Brain pericyte (primary cell): ENCODE measurements around the gene AK8.
"Not testable (repeated sequence)": the region's sequence is repeated elsewhere in the genome, so short reads cannot be mapped to it uniquely, and the experiment has no call there.

Source experiments
- DNase-seq: peaks from one replicate; pipeline ENCODE4 v3.0.0-alpha.2; 2012; ENCODE audit warnings: low read depth, low spot score

The AK8 gene

DNA sequence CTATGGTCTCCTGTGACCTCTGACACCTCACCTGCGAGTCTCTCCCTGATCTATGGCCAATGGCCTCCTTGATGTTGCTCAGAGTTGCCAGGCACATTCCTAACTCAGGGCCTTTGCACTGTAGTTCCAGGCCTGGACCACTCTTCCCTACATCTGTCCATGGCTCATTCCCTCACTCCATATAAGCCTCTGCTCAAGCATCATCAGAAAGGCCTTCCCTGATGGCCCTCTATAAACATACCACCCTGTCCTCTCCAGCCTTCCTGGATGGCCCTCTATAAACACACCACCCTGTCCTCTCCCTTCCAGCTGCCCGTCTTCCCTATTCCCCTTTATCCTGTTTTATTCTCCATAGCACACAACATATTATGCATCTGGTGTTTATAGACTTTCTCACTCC lies 105.0 kb downstream of the AK8 start:
- no peak for DNase-seq

DNA sequence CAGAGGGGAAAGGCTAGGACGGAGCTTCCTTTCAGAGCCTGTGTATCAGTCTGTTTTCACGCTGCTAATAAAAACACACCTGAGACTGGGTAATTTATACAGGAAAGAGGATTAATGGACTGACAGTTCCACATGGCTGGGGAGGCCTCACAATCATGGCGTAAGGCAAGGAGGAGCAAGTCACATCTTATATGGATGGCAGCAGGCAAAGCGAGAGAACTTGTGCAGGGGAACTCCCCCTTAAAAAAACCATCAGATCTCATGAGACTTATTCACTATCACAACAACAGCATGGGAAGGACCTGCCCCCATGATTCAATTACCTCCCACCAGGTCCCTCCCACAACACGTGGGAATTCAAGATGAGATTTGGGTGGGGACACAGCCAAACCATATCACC lies 106.3 kb downstream of the AK8 start:
- not testable (repeated sequence) for DNase-seq

DNA sequence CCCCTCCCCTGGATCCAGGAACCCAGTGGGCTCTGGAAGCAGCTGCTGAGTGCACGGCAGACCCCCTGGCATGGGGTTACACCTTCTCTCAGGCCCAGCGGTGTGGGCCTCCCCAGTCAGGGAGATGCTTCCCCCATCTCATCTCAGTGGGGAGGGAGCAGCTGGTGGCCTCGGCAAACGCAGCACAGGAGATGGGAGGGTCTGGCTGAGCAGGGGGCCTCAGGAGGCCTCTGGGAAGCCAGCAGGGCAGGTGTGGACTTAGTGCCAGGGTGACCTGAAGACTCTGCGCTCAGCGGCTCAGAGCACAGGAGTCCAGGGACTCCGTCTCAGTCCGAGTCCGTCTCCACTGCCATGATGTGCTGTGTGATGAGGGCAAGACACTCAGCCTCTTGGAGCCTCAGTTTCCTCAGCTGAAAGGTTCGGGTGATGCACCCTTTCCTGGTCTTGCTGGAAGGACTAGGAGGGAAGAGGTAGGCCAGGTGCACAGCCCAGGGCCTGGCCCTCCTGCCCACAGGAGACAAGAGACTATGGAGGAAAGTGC lies 107.2 kb downstream of the AK8 start:
- no peak for DNase-seq

DNA sequence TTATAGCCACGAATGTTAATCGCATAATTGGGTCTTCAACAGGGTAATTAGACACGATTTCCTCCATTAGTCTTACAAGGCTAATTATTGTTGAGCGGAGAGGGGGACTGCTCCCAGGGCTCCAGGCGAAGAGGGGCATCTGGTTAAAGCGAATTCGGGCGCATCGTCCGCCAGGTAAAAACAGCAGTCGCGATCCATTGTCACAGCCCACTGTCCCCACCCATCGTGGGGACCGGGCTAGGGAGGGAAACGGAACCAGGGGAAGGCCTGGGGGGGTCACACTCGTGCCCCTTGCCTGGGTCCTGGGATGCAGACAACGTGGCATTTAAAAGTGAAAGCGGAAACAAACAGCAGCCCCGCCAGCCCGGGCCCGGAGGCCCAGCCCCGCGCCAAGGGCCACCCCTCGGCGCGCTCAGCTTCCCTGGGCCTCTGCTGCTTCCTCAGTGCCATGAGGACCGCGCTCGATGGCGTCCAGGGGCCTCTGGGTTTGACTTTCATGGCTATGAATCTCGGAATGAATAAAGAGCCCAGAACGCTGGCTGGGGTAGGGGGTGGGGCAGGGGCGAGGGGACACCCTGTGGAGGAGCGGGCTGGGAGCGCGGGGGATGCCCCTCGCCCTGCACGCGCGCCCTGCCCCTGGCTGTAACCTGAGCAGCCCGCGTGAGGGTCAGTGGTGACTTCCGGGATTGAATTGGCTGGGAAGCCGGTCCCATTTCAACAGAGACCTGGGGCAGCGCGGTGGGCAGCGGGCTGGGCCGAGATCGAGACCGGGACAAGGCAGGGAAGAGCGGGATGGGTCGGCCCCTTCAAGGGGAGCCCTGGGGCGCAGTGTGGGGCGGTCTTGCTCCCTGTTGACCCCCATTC lies 107.9 kb downstream of the AK8 start:
- no peak for DNase-seq

DNA sequence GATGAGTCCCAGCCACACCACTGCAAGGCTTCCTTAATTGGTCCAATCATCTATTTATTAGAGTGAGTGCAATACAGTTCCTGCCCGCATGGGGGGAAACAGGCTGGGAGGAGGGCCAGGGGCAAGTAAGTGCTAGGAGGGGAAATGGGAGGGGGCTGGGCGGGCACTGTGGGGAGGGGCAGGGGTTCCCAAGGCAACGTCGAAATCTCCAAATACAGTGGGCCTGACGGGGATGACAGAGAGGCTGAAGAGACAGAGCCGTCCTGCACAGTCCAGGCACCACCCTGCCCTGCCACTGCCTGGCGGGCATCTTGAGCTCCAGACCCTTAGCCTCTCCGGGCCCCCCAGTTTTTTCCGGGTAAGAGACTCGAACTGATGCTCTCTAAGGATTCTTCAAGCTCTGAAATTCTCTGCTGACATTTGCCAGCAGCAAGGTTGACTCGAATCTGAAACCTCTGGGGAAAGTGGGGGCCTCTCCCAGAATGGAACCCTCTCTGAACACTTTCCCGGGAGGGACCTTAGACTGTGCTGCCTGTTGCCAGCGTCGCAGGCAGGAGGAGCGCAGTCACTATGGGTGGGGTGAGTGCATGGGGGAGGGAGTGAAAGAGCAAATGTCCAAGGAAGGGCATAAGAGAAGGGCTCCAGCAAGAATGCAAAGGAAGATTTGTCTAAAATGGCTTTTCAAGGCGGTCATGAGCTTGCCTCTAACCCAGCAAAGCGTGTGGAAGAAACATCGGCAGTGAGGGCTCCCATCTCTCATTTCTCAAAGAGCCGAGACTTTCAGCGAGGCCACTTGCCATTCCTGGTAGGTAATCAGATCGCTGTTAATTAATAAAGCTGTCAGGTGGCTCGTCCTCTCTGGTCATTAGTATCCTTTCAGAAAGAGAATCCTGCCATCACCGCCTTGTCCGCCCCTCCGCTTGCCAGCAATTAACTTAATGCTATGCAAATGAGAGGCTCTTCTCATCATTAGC lies 108.9 kb downstream of the AK8 start:
- no peak for DNase-seq

DNA sequence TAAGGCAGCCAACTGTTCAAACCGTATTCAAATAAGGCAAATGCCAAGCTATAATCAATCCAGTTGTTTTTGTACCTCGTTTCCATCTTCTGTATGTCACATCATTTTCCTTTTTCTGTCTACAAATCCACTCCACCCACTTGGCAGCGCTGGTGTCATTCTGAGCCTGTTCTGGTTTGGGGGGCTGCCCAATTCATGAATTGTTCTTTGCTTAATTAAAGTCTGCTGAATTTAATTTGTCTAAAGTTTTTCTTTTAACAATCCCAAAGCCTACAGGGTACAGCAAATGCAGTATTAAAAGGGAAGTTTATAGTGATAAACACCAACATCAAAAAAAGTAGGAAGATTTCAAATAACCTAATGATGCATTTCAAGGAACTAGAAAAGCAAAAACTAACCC lies 114.5 kb downstream of the AK8 start:
- no peak for DNase-seq

DNA sequence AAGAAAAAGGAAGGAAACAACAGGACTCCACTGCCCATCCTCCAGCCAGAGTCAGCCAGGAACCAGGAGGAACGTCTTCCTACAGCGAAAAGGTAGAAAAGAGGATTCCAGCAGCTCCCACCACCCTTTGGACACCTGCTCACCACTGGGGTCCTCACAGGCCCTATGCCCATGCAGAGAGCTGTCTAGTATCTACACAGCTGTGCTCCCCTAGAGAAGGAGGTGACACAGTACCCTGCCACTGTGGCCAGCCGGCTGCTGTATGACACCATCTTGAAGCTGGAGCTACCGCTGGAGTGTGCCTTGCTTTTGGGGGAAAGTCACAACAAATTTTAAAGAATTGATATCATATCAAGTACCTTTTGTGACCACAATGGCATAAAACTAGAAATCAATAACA lies 115.2 kb downstream of the AK8 start:
- DNase-seq = no peak

DNA sequence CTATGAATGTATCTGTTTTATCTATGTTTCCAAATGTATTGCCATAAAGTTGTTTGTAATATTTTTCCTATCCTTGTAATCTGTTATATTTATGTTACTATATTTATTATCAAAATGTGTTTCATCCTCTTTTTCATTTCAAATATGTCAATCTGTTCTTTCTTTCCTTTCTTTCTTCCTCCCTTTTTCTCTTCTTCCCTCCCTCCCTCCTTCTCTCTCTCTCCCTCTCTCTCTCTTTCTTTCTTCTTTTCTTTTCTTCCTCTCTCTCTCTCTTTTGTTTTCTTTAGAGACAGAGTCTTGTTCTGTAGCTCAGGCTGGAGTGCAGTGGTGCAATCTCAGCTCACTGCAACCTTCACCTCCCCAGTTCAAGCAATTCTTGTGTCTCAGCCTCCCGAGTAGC lies 116.5 kb downstream of the AK8 start:
- no peak for DNase-seq

DNA sequence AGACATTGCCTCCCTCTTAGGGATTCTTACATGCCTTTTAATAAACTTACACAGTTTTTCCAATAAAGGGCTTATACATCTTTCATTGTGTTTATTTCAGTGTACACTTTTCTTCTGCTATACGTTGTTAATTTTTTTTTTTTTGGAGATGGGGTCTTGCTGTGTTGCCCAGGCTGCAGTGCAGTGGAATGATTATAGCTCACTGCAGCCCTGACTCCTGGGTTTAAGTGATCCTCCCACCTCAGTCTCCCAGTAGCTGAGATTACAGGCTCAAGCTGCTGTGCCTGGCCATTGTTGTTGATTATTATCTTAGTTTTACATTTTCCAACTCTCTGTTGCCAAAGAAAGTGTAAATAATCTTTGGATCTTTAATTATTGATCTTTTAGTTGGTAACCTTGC lies 118.0 kb downstream of the AK8 start:
- no peak for DNase-seq

DNA sequence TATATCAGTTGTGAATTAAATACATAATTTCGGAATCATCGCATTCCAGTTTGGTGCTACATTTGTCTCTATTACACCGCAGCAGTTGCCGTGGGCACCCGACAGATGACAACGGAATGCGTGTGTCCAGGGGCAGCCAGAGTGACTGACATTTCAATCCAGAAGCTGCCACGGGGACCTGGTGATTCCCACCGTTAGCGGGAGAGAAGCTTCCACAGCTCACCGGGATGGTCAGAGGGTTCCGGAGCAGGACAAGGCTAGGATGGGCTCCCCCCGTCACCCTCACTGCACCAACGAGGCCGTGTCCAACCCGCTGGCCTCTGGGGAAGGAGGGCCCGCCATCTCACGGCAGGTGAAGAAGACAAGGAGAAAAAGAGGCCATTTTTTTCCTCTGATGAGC lies 121.1 kb downstream of the AK8 start:
- no peak for DNase-seq

DNA sequence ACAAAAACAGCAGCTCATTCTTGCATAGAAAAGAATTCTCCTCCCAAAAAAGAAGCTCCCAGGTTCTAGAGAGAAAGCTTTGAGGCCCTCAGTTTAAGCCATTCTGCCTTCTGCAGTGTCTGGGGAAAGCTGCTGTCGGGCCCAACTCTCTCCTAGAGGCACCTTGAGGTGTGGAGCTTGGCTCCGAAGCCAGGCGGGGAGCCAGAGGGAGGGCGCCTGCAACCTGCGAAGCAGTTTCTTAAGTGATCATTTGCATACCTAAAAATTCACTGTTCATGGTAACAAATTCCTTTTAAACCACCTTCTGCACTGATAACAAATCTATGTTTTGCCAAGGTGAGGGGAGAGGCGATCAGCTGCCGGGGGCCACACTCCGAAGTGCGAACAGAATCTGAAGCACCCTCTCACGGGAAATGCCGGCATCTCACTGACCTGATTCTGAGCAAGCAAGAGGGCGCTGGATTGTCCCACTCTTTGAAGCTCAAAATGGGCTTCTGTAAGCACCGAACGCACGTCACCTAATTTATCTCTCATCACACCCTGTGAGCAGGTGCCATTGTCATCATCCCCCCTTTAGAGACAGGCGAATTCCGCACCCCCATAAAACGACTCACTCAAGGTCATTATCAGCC lies 121.8 kb downstream of the AK8 start:
- no peak for DNase-seq

DNA sequence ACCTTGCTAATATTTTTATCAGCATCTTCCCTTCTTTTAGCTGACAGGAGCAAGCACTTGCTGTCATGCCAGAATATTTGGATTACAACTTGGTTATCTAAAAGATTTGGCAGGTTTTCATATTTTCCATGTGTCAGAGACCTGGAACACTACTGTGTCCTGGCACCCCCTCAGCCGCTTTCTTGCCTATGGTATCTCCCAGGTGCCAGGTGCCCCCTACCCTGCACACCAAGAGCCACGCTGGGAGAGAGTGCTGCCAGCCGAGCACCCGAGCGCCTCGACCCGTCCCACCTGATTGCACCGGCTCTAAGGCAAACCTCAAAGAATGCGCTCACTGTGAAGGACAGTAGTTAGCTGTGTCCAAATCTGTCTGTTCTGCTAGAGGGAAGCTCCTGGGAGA lies 123.0 kb downstream of the AK8 start:
- no peak for DNase-seq

DNA sequence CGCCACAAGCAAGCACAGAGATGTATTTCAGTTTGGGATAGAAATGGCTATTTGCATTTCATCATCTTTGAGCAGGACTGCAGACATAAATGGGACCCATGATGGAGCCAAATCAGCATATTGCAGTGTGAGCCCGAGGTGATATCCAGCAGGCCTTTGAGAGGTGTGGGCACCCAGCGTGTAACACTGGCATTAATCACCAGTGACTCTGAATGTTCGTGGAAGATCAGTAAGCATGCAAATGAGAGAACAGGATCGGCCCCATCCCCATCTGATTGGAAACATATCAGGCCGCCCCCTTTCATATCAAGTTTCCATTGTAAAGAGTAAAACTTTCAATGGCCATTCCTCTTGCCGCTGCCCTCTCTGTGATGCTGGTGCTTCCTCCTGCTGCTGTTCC lies 123.8 kb downstream of the AK8 start:
- DNase-seq = no peak

DNA sequence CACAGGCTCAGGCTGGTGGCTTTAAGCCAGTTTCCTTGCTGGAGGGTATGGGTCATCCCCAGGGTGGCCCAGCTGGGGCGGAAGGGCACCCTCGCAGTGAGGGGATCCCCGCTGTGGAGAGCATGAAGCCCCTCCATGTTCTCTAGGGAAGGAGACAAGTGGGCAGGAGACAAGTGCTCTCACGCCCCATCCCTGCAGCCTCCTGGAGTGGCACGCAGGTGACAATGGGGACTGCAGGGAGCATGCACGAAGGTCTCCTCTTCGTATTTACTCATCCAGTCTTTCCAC lies 124.5 kb downstream of the AK8 start:
- DNase-seq = no peak

DNA sequence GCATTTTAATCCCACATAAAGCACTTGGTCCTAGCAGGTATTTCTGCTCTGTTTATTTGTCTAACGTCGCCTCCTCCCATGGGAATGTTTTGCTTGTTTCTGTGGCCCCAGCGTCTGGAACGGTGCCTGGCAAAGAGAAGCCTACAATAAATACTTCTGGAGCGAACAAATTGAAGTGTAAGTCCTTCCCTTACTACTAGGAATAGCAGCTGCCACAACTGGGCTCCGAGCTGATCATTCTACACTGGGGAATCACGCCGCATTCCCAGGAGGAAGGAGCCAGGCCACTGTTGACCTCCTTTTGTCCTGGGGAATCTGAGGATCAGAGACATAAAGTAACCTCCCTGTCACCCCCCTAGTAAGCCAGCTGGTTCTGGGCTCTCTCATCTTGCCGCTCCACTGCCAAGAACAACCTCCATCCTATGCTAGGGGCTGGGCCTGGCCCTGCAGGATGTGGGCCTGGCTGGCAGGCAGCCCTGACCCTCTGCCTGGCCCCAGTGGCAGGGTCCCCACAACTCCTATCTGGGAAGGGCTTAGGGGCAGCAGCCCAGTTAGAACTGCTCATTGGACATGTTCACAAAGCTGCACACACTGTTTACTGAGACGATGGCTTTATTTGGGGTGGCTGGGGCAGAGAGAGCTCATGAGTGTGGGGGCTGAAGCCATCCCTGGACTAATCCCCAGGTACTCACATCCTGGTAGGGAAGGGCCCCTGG lies 125.0 kb downstream of the AK8 start:
- no peak for DNase-seq

DNA sequence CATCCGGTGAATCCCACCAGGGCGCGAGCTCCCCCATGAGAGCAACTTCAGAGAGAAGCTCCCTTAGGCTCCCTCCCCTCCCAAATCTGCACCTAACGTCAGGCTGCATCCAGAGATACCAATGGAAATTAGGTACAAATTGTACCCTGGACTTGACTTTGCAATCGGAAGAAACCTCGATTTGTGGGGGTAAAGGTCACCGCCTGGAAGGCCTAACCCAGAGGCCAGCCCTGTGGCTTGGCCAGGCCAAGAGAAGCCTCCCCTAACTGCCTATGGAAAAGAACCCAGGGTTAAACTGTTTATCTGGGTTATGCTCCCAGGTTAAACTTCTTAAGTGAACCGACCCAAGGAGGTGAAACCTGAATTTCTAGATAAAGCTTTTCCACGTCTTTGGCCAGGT lies 127.4 kb downstream of the AK8 start:
- DNase-seq = no peak

DNA sequence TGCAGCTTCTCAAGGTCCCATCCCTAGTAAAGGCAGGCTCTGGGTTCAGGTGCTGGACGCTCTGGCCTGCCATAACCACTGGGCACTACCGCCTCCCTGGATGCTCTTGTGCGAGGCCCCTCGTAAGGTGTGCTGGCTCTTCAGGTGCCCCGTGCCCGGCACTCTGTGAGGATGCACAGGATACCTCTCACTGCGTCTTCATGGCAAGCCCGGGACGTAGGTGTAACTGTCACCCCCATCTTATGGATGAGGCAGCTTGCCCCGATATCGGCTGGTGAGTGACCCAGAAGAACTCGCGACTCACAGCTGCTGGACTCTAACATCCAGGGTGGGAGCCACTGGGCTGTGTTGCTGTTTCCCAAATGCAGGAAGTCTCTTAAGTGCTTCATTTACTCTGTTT lies 128.8 kb downstream of the AK8 start:
- DNase-seq = no peak

DNA sequence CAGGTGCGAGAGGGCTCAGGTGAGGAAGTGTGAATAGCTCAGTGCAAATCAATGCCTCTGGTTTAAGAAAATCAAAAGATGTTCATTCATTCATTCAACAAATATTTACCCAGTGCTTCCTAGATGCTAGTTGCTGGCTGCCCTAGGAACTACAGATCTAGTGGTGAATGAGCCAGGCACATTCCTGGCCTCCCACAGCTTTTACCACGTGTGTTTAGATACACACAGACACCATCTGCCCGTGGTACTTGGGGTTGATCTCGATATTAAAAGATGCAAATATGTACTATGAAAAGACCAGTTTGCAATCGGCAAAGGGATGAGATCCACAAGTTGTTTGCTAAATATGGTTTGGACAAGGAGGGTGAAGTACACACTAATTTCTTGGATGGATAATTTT lies 129.6 kb downstream of the AK8 start:
- no peak for DNase-seq

DNA sequence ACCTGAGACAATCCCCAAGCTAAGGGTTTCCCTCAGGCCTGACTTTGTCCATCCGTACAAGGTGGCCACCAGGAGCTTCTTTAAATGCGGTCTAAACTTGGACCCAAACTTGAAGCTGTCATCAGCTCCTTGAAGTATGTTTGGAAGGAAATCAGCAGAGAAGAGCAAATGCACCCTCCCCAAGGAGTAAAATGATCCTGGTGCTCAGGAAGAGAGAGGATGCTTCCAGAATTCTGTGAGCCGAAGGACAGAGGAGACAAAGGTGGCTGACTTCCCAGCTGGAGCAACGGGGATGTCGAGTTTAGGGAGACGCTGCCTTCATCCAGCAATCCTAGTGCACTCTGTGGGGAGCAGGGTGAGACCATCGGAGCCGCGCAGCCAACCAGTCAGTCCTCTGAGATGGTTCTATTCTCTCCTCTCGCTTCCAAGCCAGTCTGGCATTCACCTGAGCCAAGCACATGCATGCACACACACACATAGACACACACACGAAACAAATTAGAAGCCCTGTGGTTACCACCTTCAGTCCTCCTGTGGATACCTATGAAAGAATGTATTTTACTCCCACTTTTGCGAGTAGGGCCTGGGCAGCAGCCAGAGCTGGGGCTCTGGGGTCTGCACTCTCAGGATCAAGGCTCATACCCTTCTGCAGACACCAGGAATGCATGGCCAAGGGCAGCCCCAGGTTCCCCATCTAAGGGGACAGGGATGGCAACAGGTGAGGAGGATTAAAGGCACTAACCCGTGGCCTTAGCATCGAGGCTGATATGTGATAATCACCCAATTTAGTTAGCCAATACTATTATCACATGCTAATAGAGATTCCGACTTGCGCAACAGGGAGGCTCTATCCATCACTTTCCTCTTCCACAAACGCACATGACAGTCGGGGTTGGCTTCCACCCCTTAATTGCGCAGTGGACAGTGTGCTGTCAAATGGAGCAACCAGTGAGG lies 132.1 kb downstream of the AK8 start:
- DNase-seq = no peak
